HepG2 (cell line): Measurements from ENCODE around the gene PARN.

Source experiments
- CTCF ChIP-seq: sonication (generic); formaldehyde crosslinking; IDR thresholded peaks from 2 replicates; pipeline ENCODE4 v1.5.0; 2020; ENCODE audit warnings: mild to moderate bottlenecking, missing genetic modification reagents, moderate library complexity
- DMTF1 ChIP-seq: sonication (generic); formaldehyde crosslinking; IDR thresholded peaks from 2 replicates; pipeline ENCODE4 v1.4.0; 2020; ENCODE audit warnings: mild to moderate bottlenecking, missing genetic modification reagents
- ESRRA ChIP-seq: sonication (generic); formaldehyde crosslinking; IDR thresholded peaks from 2 replicates; pipeline ENCODE4 v1.5.1; 2020; ENCODE audit warnings: mild to moderate bottlenecking, low read depth, missing genetic modification reagents
- HMG20A ChIP-seq: IDR thresholded peaks from 2 replicates; pipeline ENCODE4 v1.6.1; 2016; ENCODE audit warnings: borderline replicate concordance
- MAX ChIP-seq: IDR thresholded peaks from 2 replicates; pipeline ENCODE4 v1.6.1; 2012; ENCODE audit warnings: inconsistent platforms
- POLR2A ChIP-seq, 2 experiments: IDR thresholded peaks; 2 replicates each; pipeline ENCODE4 v1.6.1; 2011; ENCODE audit warnings: low read depth in 2 of 2, low read length in 2 of 2, mild to moderate bottlenecking in 1 of 2, moderate library complexity in 1 of 2; ENCODE audit not compliant: insufficient read depth in 1 of 2
- SKIL ChIP-seq: sonication (generic); formaldehyde crosslinking; IDR thresholded peaks from 2 replicates; pipeline ENCODE4 v1.8.0; 2022; ENCODE audit warnings: missing genetic modification reagents, mild to moderate bottlenecking, moderate library complexity, borderline replicate concordance
- YY1 ChIP-seq: IDR thresholded peaks from 2 replicates; pipeline ENCODE4 v1.6.1; 2011; ENCODE audit warnings: low read length, low read depth, moderate library complexity, mild to moderate bottlenecking; ENCODE audit not compliant: insufficient read depth, insufficient replicate concordance
- ZNF253 ChIP-seq: sonication (generic); formaldehyde crosslinking; IDR thresholded peaks from 2 replicates; pipeline ENCODE4 v1.8.0; 2022; ENCODE audit warnings: mild to moderate bottlenecking, missing genetic modification reagents, borderline replicate concordance
- ZNF275 ChIP-seq: sonication (generic); formaldehyde crosslinking; IDR thresholded peaks from 2 replicates; pipeline ENCODE4 v1.8.0; 2022; ENCODE audit warnings: missing genetic modification reagents, mild to moderate bottlenecking, inconsistent platforms, borderline replicate concordance

- no peak for TF ChIP-seq HMG20A
- TF ChIP-seq ZNF275 (CRISPR knock-in tag), result no peak
- no peak for TF ChIP-seq CTCF (CRISPR knock-in tag)
- no peak for TF ChIP-seq ESRRA (CRISPR knock-in tag)
- TF ChIP-seq SKIL, result no peak
- TF ChIP-seq MAX, result no peak
- no peak for TF ChIP-seq ZNF253
- no peak for TF ChIP-seq POLR2A (IDR thresholded peaks at IDR 0.05; ENCODE audit: insufficient read depth in 1 of 2, low read depth in 2 of 2, low read length in 2 of 2)
- no peak for TF ChIP-seq DMTF1 (CRISPR knock-in tag)
- TF ChIP-seq YY1, result no peak
Observed at GRCh38 chr16:14434860-14435259, 195.2 kb downstream of the PARN start.
